HepG2 (cell line): ENCODE measurements around the gene ZNF865. TPM values are rescaled to one million over a fixed set of nuclear protein-coding genes. Genes with fewer than 3 reads are reported as not detected.
A peak's percentile ranks its signal among the peaks of the same experiment; 100 is the strongest.

ENCODE experiments used
- ERF ChIP-seq: IDR thresholded peaks from 2 replicates; pipeline ENCODE4 v1.6.1; 2018; ENCODE audit warnings: missing biosample characterization, missing genetic modification reagents
- GATAD1 ChIP-seq: IDR thresholded peaks from 2 replicates; pipeline ENCODE4 v1.6.1; 2016; ENCODE audit warnings: missing genetic modification reagents, missing compliant biosample characterization
- GPN1 ChIP-seq: sonication (generic); formaldehyde crosslinking; IDR thresholded peaks from 2 replicates; pipeline ENCODE4 v1.5.1; 2020; ENCODE audit warnings: missing genetic modification reagents, borderline replicate concordance
- KLF11 ChIP-seq: IDR thresholded peaks from 2 replicates; pipeline ENCODE4 v1.6.1; 2016; ENCODE audit warnings: missing compliant biosample characterization
- MED13 ChIP-seq: sonication (generic); formaldehyde crosslinking; IDR thresholded peaks from 2 replicates; pipeline ENCODE4 v1.5.0; 2020; ENCODE audit warnings: missing genetic modification reagents
- MIXL1 ChIP-seq: IDR thresholded peaks from 2 replicates; pipeline ENCODE4 v1.6.1; 2016
- NKX3-1 ChIP-seq: sonication (generic); formaldehyde crosslinking; IDR thresholded peaks from 2 replicates; pipeline ENCODE4 v1.5.0; 2020; ENCODE audit warnings: missing genetic modification reagents
- PATZ1 ChIP-seq: sonication (generic); formaldehyde crosslinking; IDR thresholded peaks from 2 replicates; pipeline ENCODE4 v1.4.0; 2020; ENCODE audit warnings: missing genetic modification reagents
- RARG ChIP-seq: sonication (generic); formaldehyde crosslinking; IDR thresholded peaks from 2 replicates; pipeline ENCODE4 v1.4.0; 2020; ENCODE audit warnings: low read depth, mild to moderate bottlenecking, missing genetic modification reagents
- SIX1 ChIP-seq: sonication (generic); formaldehyde crosslinking; IDR thresholded peaks from 2 replicates; pipeline ENCODE4 v1.4.0; 2020; ENCODE audit warnings: missing genetic modification reagents, borderline replicate concordance
- ZBTB20 ChIP-seq: sonication (generic); formaldehyde crosslinking; IDR thresholded peaks from 2 replicates; pipeline ENCODE4 v1.8.1; 2023; ENCODE audit warnings: missing genetic modification reagents, low read depth, mild to moderate bottlenecking, borderline replicate concordance
- ZBTB37 ChIP-seq: sonication (generic); formaldehyde crosslinking; IDR thresholded peaks from 2 replicates; pipeline ENCODE4 v1.4.0; 2020; ENCODE audit warnings: mild to moderate bottlenecking, missing genetic modification reagents
- ZKSCAN5 ChIP-seq: sonication (generic); formaldehyde crosslinking; IDR thresholded peaks from 2 replicates; pipeline ENCODE4 v1.5.1; 2020; ENCODE audit warnings: mild to moderate bottlenecking, missing genetic modification reagents
- ZNF563 ChIP-seq: sonication (generic); formaldehyde crosslinking; IDR thresholded peaks from 2 replicates; pipeline ENCODE4 v1.8.0; 2022; ENCODE audit warnings: mild to moderate bottlenecking, moderate library complexity, missing genetic modification reagents
- ZNF564 ChIP-seq: sonication (generic); formaldehyde crosslinking; IDR thresholded peaks from 2 replicates; pipeline ENCODE4 v1.8.1; 2023; ENCODE audit warnings: mild to moderate bottlenecking, missing genetic modification reagents
- ZNF710 ChIP-seq: sonication (generic); formaldehyde crosslinking; IDR thresholded peaks from 2 replicates; pipeline ENCODE4 v1.5.0; 2020; ENCODE audit warnings: mild to moderate bottlenecking, missing genetic modification reagents, borderline replicate concordance
- ZNF761 ChIP-seq: sonication (generic); formaldehyde crosslinking; conservative IDR thresholded peaks from 2 replicates; pipeline ENCODE4 v1.4.0; 2020; ENCODE audit warnings: mild to moderate bottlenecking, missing genetic modification reagents
- ZNF776 ChIP-seq: sonication (generic); formaldehyde crosslinking; IDR thresholded peaks from 2 replicates; pipeline ENCODE4 v1.4.0; 2020; ENCODE audit warnings: mild to moderate bottlenecking, missing genetic modification reagents
- ZNF878 ChIP-seq: sonication (generic); formaldehyde crosslinking; IDR thresholded peaks from 2 replicates; pipeline ENCODE4 v1.8.1; 2023; ENCODE audit warnings: mild to moderate bottlenecking, missing genetic modification reagents, moderate library complexity
- ZNF891 ChIP-seq: sonication (generic); formaldehyde crosslinking; IDR thresholded peaks from 2 replicates; pipeline ENCODE4 v1.5.0; 2020; ENCODE audit warnings: mild to moderate bottlenecking, missing genetic modification reagents
- ZSCAN31 ChIP-seq: sonication (generic); formaldehyde crosslinking; IDR thresholded peaks from 2 replicates; pipeline ENCODE4 v1.5.0; 2020; ENCODE audit warnings: low read depth, mild to moderate bottlenecking, missing genetic modification reagents
- ZXDC ChIP-seq: sonication (generic); formaldehyde crosslinking; IDR thresholded peaks from 2 replicates; pipeline ENCODE4 v1.5.0; 2020; ENCODE audit warnings: mild to moderate bottlenecking, missing genetic modification reagents
- polyA plus RNA-seq, 8 experiments: library from polyadenylated mRNA; depleted of rRNA in 3 of 8; stranded (reverse) in 7 of 8; unstranded in 1 of 8; fragments of >200 nt; fragmentation: Illumina TruSeq in 4 of 8; extraction: Trizol in 4 of 8; gene quantifications; 2 replicates each; pipeline versions ENCODE4 v1.2.1 to v1.2.3, GENCODE V29; 2011 to 2016; ENCODE audit warnings: low read depth in 4 of 8, missing spikeins in 1 of 8, mixed read lengths in 1 of 8; ENCODE audit not compliant: insufficient read depth in 1 of 8
- total RNA-seq, 5 experiments: library from RNA; depleted of rRNA; stranded (reverse); fragments of >200 nt; fragmentation: Illumina TruSeq; extraction: Trizol; gene quantifications; 2 replicates each; pipeline ENCODE4 v1.2.3, GENCODE V29; 2016; ENCODE audit warnings: low read depth in 1 of 5

ZNF865 gene
- total and polyA plus RNA-seq, 2 of the 13 experiments (the other 11 are each of a cell fraction or from before 2014, with no cell fraction given): 0.93 to 1.0 TPM

GRCh38 chr19:55647732-55648584 is 42.5 kb downstream of the ZNF865 start, which contains the start of gene CCDC106 (continued):
- peak; percentile 49 for TF ChIP-seq ZNF710 (CRISPR knock-in tag)
- no peak for TF ChIP-seq ZNF878 (CRISPR knock-in tag)
- TF ChIP-seq ZNF761 (CRISPR knock-in tag): no peak
- TF ChIP-seq ZNF564 (CRISPR knock-in tag): 0 out of 2 replicates have a peak, but pooled peaks have one; percentile 55
- peak; percentile 60; the same call in 1 of the 2 replicates for TF ChIP-seq ZNF776
- no peak for TF ChIP-seq NKX3-1 (CRISPR knock-in tag)
- 0 out of 2 replicates have a peak, but pooled peaks have one; percentile 52 for TF ChIP-seq ERF (CRISPR knock-in tag)
- peak; percentile 61; the same call in 1 of the 2 replicates for TF ChIP-seq MED13 (CRISPR knock-in tag)
- 0 out of 2 replicates have a peak, but pooled peaks have one; percentile 58 for TF ChIP-seq KLF11 (CRISPR knock-in tag)
- TF ChIP-seq PATZ1 (CRISPR knock-in tag): peak; percentile 93
- no peak for TF ChIP-seq ZBTB37 (CRISPR knock-in tag)
- TF ChIP-seq GPN1 (CRISPR knock-in tag): no peak
- peak; percentile 48; the same call in 1 of the 2 replicates for TF ChIP-seq ZNF891 (CRISPR knock-in tag)
- peak; percentile 82 for TF ChIP-seq ZSCAN31 (CRISPR knock-in tag)
- no peak for TF ChIP-seq ZBTB20
- peak; percentile 56; the same call in 1 of the 2 replicates for TF ChIP-seq GATAD1 (CRISPR knock-in tag)
- TF ChIP-seq ZXDC (CRISPR knock-in tag): 0 out of 2 replicates have a peak, but pooled peaks have one; percentile 23
- no peak for TF ChIP-seq SIX1 (CRISPR knock-in tag)
- TF ChIP-seq MIXL1 (CRISPR knock-in tag): 0 out of 2 replicates have a peak, but pooled peaks have one; percentile 12
- TF ChIP-seq ZKSCAN5 (CRISPR knock-in tag): 0 out of 2 replicates have a peak, but pooled peaks have one; percentile 43
- TF ChIP-seq ZNF563 (CRISPR knock-in tag): peak; percentile 58
- no peak for TF ChIP-seq RARG (CRISPR knock-in tag)
